ENCODE data around the gene FAM50A.
A peak's percentile ranks its signal among the peaks of the same experiment; 100 is the strongest.

The FAM50A gene

GRCh38 chrX:154413142-154413541 is 30.8 kb upstream of the FAM50A start:
- no peak for DNase-seq

GRCh38 chrX:154417157-154417556 is 26.8 kb upstream of the FAM50A start:
- DNase-seq: no peak

GRCh38 chrX:154419189-154419588 is 24.8 kb upstream of the FAM50A start:
- DNase-seq: no peak

- no peak for DNase-seq
These were observed 24.1 kb upstream of the FAM50A start for GRCh38 chrX:154419688-154420401.

- DNase-seq: no peak
These were observed 23.6 kb upstream of the FAM50A start for GRCh38 chrX:154420402-154420756.

- peak in 1 of 2 experiments; percentile 10 for DNase-seq
These were observed 16.8 kb upstream of the FAM50A start for GRCh38 chrX:154426916-154427770.

- DNase-seq: peak; percentile 78 to 84
These were observed 15.5 kb upstream of the FAM50A start, which contains the start of gene ATP6AP1 for GRCh38 chrX:154428176-154429171. TSS of gene ATP6AP1 (plus strand) at chrX:154428677. CDS start at chrX:154428693, 16 bp downstream.

- DNase-seq: no peak
These were observed 14.2 kb upstream of the FAM50A start for GRCh38 chrX:154429711-154430110.

- DNase-seq: no peak
These were observed 13.5 kb upstream of the FAM50A start for GRCh38 chrX:154430479-154430878.

- DNase-seq: no peak
These were observed 13.0 kb upstream of the FAM50A start for GRCh38 chrX:154430916-154431315.

- DNase-seq: peak; percentile 21 to 39
These were observed 12.6 kb upstream of the FAM50A start for GRCh38 chrX:154431341-154431740.

GRCh38 chrX:154432210-154432609 is 11.7 kb upstream of the FAM50A start:
- no peak for DNase-seq

GRCh38 chrX:154433605-154434004 is 10.3 kb upstream of the FAM50A start:
- DNase-seq: no peak

GRCh38 chrX:154434394-154435168 is 9.4 kb upstream of the FAM50A start:
- no peak for DNase-seq

GRCh38 chrX:154435171-154435733 is 8.7 kb upstream of the FAM50A start:
- DNase-seq: no peak

- peak in 1 of 2 experiments; percentile 8 for DNase-seq
These were observed 7.5 kb upstream of the FAM50A start for GRCh38 chrX:154436374-154436982.

- no peak for DNase-seq
These were observed 6.8 kb upstream of the FAM50A start, which contains the start of gene GDI1 for GRCh38 chrX:154436983-154437752. TSS of gene GDI1 (plus strand) at chrX:154437154. CDS start at chrX:154437255, 101 bp downstream.

GRCh38 chrX:154437971-154438893 is 5.7 kb upstream of the FAM50A start:
- no peak for DNase-seq

- DNase-seq: no peak
These were observed 4.1 kb upstream of the FAM50A start for GRCh38 chrX:154439841-154440240.

Data from Kasumi-1 (cell line).